ENCODE data around the gene NME7.

NME7 gene

GRCh38 chr1:169161496-169162194 lies 206.0 kb downstream of the NME7 start (continued):
- TF ChIP-seq, protein P1, sequence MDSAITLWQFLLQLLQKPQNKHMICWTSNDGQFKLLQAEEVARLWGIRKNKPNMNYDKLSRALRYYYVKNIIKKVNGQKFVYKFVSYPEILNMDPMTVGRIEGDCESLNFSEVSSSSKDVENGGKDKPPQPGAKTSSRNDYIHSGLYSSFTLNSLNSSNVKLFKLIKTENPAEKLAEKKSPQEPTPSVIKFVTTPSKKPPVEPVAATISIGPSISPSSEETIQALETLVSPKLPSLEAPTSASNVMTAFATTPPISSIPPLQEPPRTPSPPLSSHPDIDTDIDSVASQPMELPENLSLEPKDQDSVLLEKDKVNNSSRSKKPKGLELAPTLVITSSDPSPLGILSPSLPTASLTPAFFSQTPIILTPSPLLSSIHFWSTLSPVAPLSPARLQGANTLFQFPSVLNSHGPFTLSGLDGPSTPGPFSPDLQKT (IDR thresholded peaks at IDR 0.05; ENCODE audit: borderline replicate concordance, low read depth, low read length) = no peak
- no peak for TF ChIP-seq TRIM28 (IDR thresholded peaks at IDR 0.05; ENCODE audit: borderline replicate concordance, low read length)
- no peak for TF ChIP-seq ZNF16 (tag by site-specific recombination; IDR thresholded peaks at IDR 0.05; ENCODE audit: low read depth)
- TF ChIP-seq ZNF571 (tag by site-specific recombination; IDR thresholded peaks at IDR 0.05) = no peak
- no peak for TF ChIP-seq ZNF140 (tag by site-specific recombination; IDR thresholded peaks at IDR 0.05)

DNA sequence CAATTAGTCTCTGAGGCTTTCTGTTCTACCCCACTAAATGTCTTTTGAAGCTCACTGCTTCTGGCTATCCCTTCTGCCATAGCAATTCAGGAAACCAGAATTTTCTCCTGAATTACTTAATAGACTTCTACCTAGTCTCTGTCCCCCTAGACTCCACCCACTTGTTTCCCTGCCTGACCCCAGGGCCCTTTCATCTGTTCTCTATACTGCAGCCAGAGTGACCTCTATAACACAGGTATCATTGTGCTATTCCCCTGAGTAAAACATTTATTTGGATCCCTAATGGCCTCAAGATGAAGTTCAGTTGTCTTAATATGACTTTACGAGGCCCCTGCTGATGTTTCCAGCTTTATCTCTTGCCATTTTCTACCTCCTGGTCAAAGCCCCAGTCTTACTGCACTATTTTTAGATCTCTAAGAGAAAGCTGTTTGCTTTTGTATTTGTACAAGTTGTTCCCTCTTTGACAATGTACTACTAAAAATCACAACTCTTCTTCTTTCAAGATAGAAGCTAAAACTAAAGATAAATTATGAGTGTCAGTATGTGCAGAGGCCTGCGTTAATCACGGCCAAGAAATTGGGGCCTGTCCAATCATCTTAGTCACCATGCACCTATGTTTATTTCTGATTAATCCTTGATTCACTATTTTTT lies 206.6 kb downstream of the NME7 start:
- TF ChIP-seq ZSCAN18 (tag by site-specific recombination; IDR thresholded peaks at IDR 0.05) (no peak), ZNF76 (tag by site-specific recombination; IDR thresholded peaks at IDR 0.05; ENCODE audit: borderline replicate concordance, low read depth) (no peak), ZNF621 (tag by site-specific recombination; IDR thresholded peaks at IDR 0.05) (no peak), MYNN (tag by site-specific recombination; IDR thresholded peaks at IDR 0.05; ENCODE audit: borderline replicate concordance) (no peak)
- POLR2A ChIA-PET = no interaction called here
- Histone ChIP-seq H3K4me1 (ENCODE audit: control insufficient read depth, insufficient read depth, low read length) (no peaks in the 10 kb centered on the region), H3K36me3 (ENCODE audit: control insufficient read depth in 2 of 2, insufficient read depth in 1 of 2, low read length in 2 of 2) (no peaks in the 10 kb centered on the region), H3K4me3 (ENCODE audit: low read depth, low read length) (no peak overlapping the region), H3K9me3 (ENCODE audit: control insufficient read depth, insufficient read depth, low read depth, low read length) (no peaks in the 10 kb centered on the region), H3K27ac (ENCODE audit: extremely low read depth, low read depth, low read length) (no peak overlapping the region)
- CTCF ChIA-PET = interaction anchor here (0.6 to 0.7 kb wide), 3 partner anchors 14 to 61 kb away, joined by 3 to 4 read pairs (median 4); no protein-coding TSS in a partner anchor

GRCh38 chr1:169156580-169156979 lies 211.0 kb downstream of the NME7 start:
- Histone ChIP-seq H3K27ac (ENCODE audit: extremely low read depth, low read depth, low read length) (no peak overlapping the region), H3K4me3 (ENCODE audit: low read depth, low read length) (no peak overlapping the region), H3K9me3 (ENCODE audit: control insufficient read depth, insufficient read depth, low read depth, low read length) (no peaks in the 10 kb centered on the region), H3K36me3 (ENCODE audit: control insufficient read depth in 2 of 2, insufficient read depth in 1 of 2, low read length in 2 of 2) (no peaks in the 10 kb centered on the region), H3K4me1 (ENCODE audit: control insufficient read depth, insufficient read depth, low read length) (no peaks in the 10 kb centered on the region)
- POLR2A ChIA-PET = no interaction called here
- CTCF ChIA-PET = no interaction called here
- no peak for TF ChIP-seq HOXC10 (CRISPR knock-in tag; IDR thresholded peaks at IDR 0.05)
- TF ChIP-seq ZNF112 (tag by site-specific recombination; IDR thresholded peaks at IDR 0.05) = no peak
- TF ChIP-seq OSR2 (tag by site-specific recombination; IDR thresholded peaks at IDR 0.05) = no peak
- no peak for TF ChIP-seq ZNF416 (tag by site-specific recombination; IDR thresholded peaks at IDR 0.05)
- TF ChIP-seq ZNF37A (tag by site-specific recombination; IDR thresholded peaks at IDR 0.05) = no peak
- TF ChIP-seq SP7 (tag by site-specific recombination; IDR thresholded peaks at IDR 0.05) = no peak
- no peak for TF ChIP-seq ZNF221 (tag by site-specific recombination; IDR thresholded peaks at IDR 0.05; ENCODE audit: borderline replicate concordance)
- TF ChIP-seq CTCF (tag by site-specific recombination; IDR thresholded peaks at IDR 0.05) = no peak
- no peak for TF ChIP-seq ZNF596 (tag by site-specific recombination; IDR thresholded peaks at IDR 0.05)
- no peak for TF ChIP-seq PRDM2 (tag by site-specific recombination; IDR thresholded peaks at IDR 0.05; ENCODE audit: borderline replicate concordance)
- TF ChIP-seq, protein P2, sequence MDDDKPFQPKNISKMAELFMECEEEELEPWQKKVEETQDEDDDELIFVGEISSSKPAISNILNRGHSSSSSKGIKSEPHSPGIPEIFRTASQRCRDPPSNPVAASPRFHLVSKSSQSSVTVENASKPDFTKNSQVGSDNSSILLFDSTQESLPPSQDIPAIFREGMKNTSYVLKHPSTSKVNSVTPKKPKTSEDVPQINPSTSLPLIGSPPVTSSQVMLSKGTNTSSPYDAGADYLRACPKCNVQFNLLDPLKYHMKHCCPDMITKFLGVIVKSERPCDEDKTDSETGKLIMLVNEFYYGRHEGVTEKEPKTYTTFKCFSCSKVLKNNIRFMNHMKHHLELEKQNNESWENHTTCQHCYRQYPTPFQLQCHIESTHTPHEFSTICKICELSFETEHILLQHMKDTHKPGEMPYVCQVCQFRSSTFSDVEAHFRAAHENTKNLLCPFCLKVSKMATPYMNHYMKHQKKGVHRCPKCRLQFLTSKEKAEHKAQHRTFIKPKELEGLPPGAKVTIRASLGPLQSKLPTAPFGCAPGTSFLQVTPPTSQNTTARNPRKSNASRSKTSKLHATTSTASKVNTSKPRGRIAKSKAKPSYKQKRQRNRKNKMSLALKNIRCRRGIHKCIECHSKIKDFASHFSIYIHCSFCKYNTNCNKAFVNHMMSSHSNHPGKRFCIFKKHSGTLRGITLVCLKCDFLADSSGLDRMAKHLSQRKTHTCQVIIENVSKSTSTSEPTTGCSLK (tag by site-specific recombination; IDR thresholded peaks at IDR 0.05) = no peak

All from HEK293 (cell line).